ENCODE measurements around the gene FOXD3. TPM values are rescaled to one million over a fixed set of nuclear protein-coding genes. Genes with fewer than 3 reads are reported as not detected.

The FOXD3 gene
- total RNA-seq, 2 experiments from 2014 or later: not detected

DNA sequence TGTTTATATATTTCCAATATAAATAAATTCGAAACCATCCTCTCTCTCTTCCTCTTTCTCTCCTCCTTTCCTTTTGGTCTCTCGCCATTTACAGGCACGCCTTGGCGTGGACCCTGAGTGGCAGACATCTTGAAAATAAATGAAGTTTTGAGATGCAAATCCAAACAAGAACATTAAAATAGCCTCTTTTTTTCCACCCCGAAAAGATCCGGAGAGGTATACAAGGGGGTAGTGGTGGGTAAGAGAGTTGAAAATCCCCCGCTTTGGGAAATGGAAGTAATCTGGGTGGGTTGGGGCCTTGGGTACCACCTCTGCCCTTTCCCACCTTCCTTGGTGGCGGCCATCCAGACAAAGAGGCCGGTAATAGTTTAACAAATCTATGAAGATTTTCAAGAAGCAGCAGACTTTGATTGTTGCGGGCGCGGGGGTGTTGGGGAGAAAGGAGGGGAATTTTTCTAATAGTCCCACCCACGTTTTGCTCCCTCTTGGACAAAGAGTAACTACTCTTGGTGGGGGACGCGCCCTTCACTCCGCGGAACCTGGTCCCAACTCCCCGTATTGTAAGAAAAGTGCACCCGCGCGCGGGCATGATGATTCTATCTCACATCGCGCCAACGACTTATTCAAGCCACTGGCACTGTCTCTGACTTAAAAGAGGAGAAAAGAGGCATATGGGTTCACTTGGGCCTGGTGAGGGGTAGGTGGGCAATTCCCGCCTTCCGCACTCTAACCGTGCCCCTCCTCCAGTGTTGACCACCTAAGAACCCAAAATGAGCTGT lies 4.0 kb upstream of the FOXD3 start:
- ChIA-PET CTCF (interaction anchor here (1.7 to 6.3 kb wide), 3 partner anchors 9 to 113 kb away, joined by 4 to 39 read pairs (median 28); no protein-coding TSS in a partner anchor), POLR2A (interaction anchor here (1.8 kb wide), 1 partner anchor 11 kb away, joined by 5 read pairs; no protein-coding TSS in a partner anchor)
- H3K27me3 Mint-ChIP-seq: peaks cover 69% of the 10 kb centered on the region
- DNase-seq (no peak), ATAC-seq (no peak)
- H3K4me1 Mint-ChIP-seq (ENCODE audit: low read depth): peaks cover 30% of the 10 kb centered on the region
- H3K4me3 Mint-ChIP-seq: peak overlapping the region; percentile 60
- H3K36me3 Mint-ChIP-seq (ENCODE audit: low read depth): peaks cover 15% of the 10 kb centered on the region
- H3K27ac Mint-ChIP-seq: no peak overlapping the region
- peaks cover 4% of the 10 kb centered on the region for H3K9me3 Mint-ChIP-seq
- intact Hi-C loops (cut with micrococcal nuclease): no loop called here
- TF ChIP-seq, protein P1, sequence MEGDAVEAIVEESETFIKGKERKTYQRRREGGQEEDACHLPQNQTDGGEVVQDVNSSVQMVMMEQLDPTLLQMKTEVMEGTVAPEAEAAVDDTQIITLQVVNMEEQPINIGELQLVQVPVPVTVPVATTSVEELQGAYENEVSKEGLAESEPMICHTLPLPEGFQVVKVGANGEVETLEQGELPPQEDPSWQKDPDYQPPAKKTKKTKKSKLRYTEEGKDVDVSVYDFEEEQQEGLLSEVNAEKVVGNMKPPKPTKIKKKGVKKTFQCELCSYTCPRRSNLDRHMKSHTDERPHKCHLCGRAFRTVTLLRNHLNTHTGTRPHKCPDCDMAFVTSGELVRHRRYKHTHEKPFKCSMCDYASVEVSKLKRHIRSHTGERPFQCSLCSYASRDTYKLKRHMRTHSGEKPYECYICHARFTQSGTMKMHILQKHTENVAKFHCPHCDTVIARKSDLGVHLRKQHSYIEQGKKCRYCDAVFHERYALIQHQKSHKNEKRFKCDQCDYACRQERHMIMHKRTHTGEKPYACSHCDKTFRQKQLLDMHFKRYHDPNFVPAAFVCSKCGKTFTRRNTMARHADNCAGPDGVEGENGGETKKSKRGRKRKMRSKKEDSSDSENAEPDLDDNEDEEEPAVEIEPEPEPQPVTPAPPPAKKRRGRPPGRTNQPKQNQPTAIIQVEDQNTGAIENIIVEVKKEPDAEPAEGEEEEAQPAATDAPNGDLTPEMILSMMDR (IDR thresholded peaks at IDR 0.05): no peak

DNA sequence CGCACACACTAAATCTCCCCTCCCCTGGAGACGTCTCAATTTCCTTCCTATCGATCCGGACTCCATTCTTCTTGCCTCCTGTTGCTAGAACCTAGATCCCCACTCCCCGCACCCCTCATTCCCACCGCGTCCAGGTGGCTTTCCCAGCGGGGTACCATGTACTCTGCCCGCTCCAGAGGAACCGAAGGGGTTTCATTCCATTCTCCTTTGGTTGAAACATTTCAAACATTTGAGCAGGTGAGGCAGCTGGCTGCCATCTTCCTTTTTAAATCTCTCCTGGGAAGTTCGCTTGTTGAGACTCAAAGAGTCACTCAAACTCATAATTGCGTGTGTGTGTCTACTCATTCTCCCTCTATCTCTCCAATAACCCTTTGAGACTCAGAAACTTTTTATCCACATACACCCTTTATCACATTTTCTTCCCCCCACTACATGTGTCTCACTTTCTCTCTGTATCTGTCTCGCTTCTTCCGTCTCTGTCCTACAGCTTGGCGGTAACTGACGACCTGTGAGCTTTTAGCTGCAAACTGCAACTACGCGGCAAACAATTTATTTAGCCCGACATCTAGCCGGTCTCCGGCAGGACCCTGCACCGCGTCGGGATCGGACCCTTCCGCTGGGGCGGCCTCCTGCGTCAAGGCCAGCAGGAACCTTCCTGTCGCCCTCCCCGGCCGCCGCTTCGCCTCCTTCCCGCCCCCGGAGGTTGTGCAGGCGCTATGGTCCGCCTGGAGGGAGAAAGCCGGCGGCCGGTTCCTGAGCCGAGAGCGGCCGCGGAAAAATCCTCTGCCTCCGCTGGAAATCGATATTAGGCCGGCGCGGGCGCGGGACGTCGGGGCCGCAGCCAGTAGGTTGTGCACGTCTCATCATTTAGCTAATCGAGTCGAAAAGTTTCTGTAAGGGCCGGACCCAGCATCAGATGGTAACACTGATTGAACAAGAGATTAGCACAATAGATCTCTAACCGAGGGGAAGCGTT lies 3.0 kb upstream of the FOXD3 start:
- H3K36me3 Mint-ChIP-seq (ENCODE audit: low read depth): peaks cover 15% of the 10 kb centered on the region
- H3K27me3 Mint-ChIP-seq: peaks cover 65% of the 10 kb centered on the region
- ChIA-PET POLR2A (interaction anchor here (1.8 kb wide), 1 partner anchor 10 kb away, joined by 5 read pairs; no protein-coding TSS in a partner anchor), CTCF (interaction anchor here (1.0 to 6.3 kb wide), 5 partner anchors 8 to 112 kb away, joined by 3 to 39 read pairs (median 4); no protein-coding TSS in a partner anchor)
- no peak overlapping the region for H3K27ac Mint-ChIP-seq
- ATAC-seq (no peak), DNase-seq (no peak)
- TF ChIP-seq, protein P1 (IDR thresholded peaks at IDR 0.05): no peak
- peak overlapping the region; percentile 17 for H3K4me3 Mint-ChIP-seq
- intact Hi-C loops (cut with micrococcal nuclease): loop anchor here (10.0 kb wide), 1 partner anchor 205 kb away; the partner anchor contains the start of genes EFCAB7 and ITGB3BP
- H3K4me1 Mint-ChIP-seq (ENCODE audit: low read depth): peaks cover 32% of the 10 kb centered on the region
- H3K9me3 Mint-ChIP-seq: peaks cover 4% of the 10 kb centered on the region

DNA sequence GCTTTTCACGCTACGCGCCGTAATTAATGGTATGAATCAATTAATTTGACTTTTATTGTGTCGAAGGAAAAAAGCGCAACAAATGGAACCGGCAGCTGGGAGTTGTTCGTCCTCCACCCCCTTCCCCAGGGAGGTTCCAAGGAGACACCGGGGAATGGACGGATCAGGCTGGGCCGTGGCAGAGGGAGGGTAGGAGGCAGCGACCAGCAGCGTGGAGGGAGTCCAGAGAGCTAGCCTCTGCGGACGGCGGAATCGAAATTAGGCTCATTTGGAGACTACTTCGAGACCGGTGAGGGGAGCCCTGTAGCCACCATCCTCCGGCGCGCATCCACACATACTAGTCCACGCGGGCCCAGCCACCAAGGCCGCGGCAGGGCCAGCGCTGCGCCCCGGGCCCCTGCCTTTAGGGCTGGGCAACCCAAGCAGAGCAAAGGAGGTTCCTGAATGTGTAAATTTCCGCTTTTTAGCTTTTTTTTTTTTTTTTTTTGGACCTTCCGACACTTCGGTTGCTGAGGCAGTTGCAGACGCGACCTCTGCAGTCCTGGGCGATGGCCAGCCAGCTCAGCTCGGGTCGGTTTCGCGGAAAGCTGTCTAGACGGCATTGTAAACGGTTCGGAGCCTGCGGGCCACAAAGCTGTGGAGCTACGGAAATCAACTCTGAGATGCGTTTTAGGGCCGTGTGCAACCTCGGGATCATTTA lies 2.2 kb upstream of the FOXD3 start:
- TF ChIP-seq, protein P1 (IDR thresholded peaks at IDR 0.05): no peak
- H3K4me3 Mint-ChIP-seq: peak overlapping the region; percentile 17
- intact Hi-C loops (cut with micrococcal nuclease): loop anchor here (10.0 kb wide), 1 partner anchor 205 kb away; the partner anchor contains the start of genes EFCAB7 and ITGB3BP
- DNase-seq (no peak), ATAC-seq (no peak)
- POLR2A ChIA-PET: interaction anchor here (0.8 kb wide), 1 partner anchor 9 kb away, joined by 3 read pairs; no protein-coding TSS in a partner anchor
- H3K4me1 Mint-ChIP-seq (ENCODE audit: low read depth): peaks cover 35% of the 10 kb centered on the region
- peaks cover 4% of the 10 kb centered on the region for H3K9me3 Mint-ChIP-seq
- peaks cover 17% of the 10 kb centered on the region for H3K36me3 Mint-ChIP-seq (ENCODE audit: low read depth)
- no peak overlapping the region for H3K27ac Mint-ChIP-seq
- CTCF ChIA-PET: interaction anchor here (1.0 to 6.3 kb wide), 5 partner anchors 7 to 111 kb away, joined by 3 to 39 read pairs (median 4); no protein-coding TSS in a partner anchor
- H3K27me3 Mint-ChIP-seq: peaks cover 63% of the 10 kb centered on the region

DNA sequence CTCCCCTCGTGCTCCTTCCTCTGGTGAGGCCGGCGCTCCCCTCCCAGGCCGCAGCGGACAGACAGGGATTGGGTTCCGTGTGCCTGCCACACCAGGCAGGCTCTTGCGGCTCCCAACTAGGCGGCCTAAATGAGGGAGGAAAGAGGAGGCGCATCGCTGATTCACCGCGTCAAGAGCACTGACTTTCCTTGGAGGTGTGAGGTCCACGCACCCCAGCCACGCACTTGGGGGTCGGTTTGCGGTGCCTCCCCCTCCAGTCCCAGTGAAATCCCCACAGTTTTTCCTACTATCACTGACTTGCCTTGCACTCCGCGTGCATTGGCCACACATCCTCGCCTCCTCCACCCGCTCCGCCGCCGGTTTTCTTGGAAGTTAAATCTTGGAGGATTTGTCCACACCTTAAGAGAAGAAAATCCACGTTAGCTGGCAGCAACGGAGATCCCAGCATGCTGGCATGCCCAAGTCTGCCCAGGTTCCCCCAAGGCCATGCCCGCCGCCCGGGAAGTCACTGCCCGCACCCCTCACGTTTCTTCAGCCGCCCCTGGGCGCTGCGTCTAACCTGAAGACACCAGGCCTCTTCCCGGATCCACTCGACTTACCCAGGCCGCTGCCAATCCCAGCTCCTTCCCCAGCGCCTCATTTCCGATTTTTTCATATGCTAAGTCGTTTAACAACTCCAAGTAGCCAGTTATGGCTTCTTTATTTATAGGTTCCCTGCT lies 1.1 kb upstream of the FOXD3 start:
- Mint-ChIP-seq H3K4me3 (peak overlapping the region; percentile 70), H3K36me3 (ENCODE audit: low read depth) (peaks cover 18% of the 10 kb centered on the region), H3K4me1 (ENCODE audit: low read depth) (peaks cover 37% of the 10 kb centered on the region), H3K27me3 (peaks cover 61% of the 10 kb centered on the region), H3K9me3 (peaks cover 6% of the 10 kb centered on the region), H3K27ac (peak overlapping the region; percentile 30)
- no peak for ATAC-seq
- ChIA-PET CTCF (interaction anchor here (0.6 to 6.3 kb wide), 3 partner anchors 6 to 215 kb away, joined by 3 to 39 read pairs (median 28); no protein-coding TSS in a partner anchor), POLR2A (interaction anchor here (1.2 kb wide), 1 partner anchor 19 kb away, joined by 3 read pairs; no protein-coding TSS in a partner anchor)
- DNase-seq: no peak
- TF ChIP-seq, protein P1 (IDR thresholded peaks at IDR 0.05): no peak
- intact Hi-C loops (cut with micrococcal nuclease): loop anchor here (10.0 kb wide), 1 partner anchor 204 kb away; the partner anchor contains the start of genes EFCAB7 and ITGB3BP

Data from activated CD8-positive, alpha-beta T cell treated with anti-CD3 and anti-CD28 coated beads for 36 hours (primary cell).